Spleen (tissue), 11 donors: Measurements from ENCODE around the gene KIF26B. TPM values are rescaled to one million over a fixed set of nuclear protein-coding genes. Genes with fewer than 3 reads are reported as not detected.

Source experiments
- DNase-seq: peaks from one replicate; pipeline ENCODE4 v3.0.0-alpha.2; 2020
- H3K27ac ChIP-seq, 8 donors: fragments of 200-600 bp; sonication (generic) in 7 of 8; 1 replicate in 4 of 8; 2 replicates in 4 of 8; pipeline versions ENCODE4 v1.5.0 to v1.8.0; 2016 to 2021; ENCODE audit warnings: inconsistent platforms in 4 of 8, mild to moderate bottlenecking in 4 of 8, moderate library complexity in 1 of 8
- H3K27me3 ChIP-seq, 7 donors: fragments of 200-600 bp; sonication (generic) in 6 of 7; replicated peaks in 1 of 7; 1 replicate in 4 of 7; 2 replicates in 3 of 7; pipeline versions ENCODE4 v1.5.0 to v1.8.0; 2016 to 2021; ENCODE audit warnings: inconsistent platforms in 3 of 7, mild to moderate bottlenecking in 1 of 7
- H3K36me3 ChIP-seq, 6 donors: fragments of 200-600 bp; sonication (generic) in 5 of 6; 1 replicate in 4 of 6; 2 replicates in 2 of 6; pipeline versions ENCODE4 v1.5.0 to v1.8.0; 2016 to 2021; ENCODE audit warnings: inconsistent platforms in 2 of 6
- H3K4me1 ChIP-seq, 6 donors: fragments of 200-600 bp; sonication (generic) in 5 of 6; 1 replicate in 3 of 6; 2 replicates in 3 of 6; pipeline versions ENCODE4 v1.5.0 to v1.8.0; 2016 to 2021; ENCODE audit warnings: inconsistent platforms in 3 of 6
- H3K4me3 ChIP-seq, 8 donors: fragments of 200-600 bp; sonication (generic) in 7 of 8; 1 replicate in 4 of 8; 2 replicates in 4 of 8; pipeline versions ENCODE4 v1.5.0 to v1.8.0; 2016 to 2021; ENCODE audit warnings: inconsistent platforms in 4 of 8, mild to moderate bottlenecking in 4 of 8, moderate library complexity in 2 of 8
- H3K9me3 ChIP-seq, 8 donors: fragments of 200-600 bp; sonication (generic) in 7 of 8; 1 replicate in 4 of 8; 2 replicates in 4 of 8; pipeline versions ENCODE4 v1.5.0 to v1.8.0; 2016 to 2021; ENCODE audit warnings: inconsistent platforms in 4 of 8
- POLR2A ChIP-seq, 3 donors: fragments of 450-650 bp; IDR thresholded peaks; one replicate each; pipeline ENCODE4 v1.5.1; 2017; ENCODE audit warnings: antibody characterized with exemption in 3 of 3, mild to moderate bottlenecking in 1 of 3
- POLR2AphosphoS5 ChIP-seq, 3 donors: sonication (generic); formaldehyde crosslinking; IDR thresholded peaks; one replicate each; pipeline ENCODE4 v1.5.1; 2017; ENCODE audit warnings: antibody characterized with exemption in 3 of 3
- WGBS, 5 donors: extraction: QIAGEN DNeasy Blood & Tissue Kit in 3 of 5; methylation state at CpG; one replicate each; pipeline versions ENCODE4 v1.1.5 to v1.1.7; 2013 to 2018; 5-methylcytosine and 5-hydroxymethylcytosine counted together
- intact Hi-C: fragments of 100-400 bp; cut with DNase I; formaldehyde crosslinking; loops from one replicate; pipeline ENCODE4 v1.15.0; 2023; ENCODE audit warnings: low total_unique reads
- polyA plus RNA-seq, 3 donors: library from polyadenylated mRNA; stranded (reverse); fragments of 200-250 nt; gene quantifications; one replicate each; pipeline ENCODE4 v1.2.1, GENCODE V29; 2013
- total RNA-seq, 7 donors: library from RNA; depleted of rRNA in 3 of 7; stranded (reverse); fragments of >200 nt in 3 of 7; fragmentation: NEBNext Ultra II Directional in 4 of 7; extraction: Animal tissue kit (Norgen Biotek cat#: 25700) in 4 of 7; gene quantifications; one replicate each; pipeline versions ENCODE4 v1.1.0 to v1.2.1, GENCODE V29; 2016 to 2021
- TF ChIP-seq, protein P1 (sequence below), 11 experiments: fragments of 200-600 bp in 7 of 11; fragments of 450-650 bp in 4 of 11; sonication (generic) in 4 of 11; IDR thresholded peaks in 8 of 11; conservative IDR thresholded peaks in 3 of 11; 1 replicate in 7 of 11; 2 replicates in 4 of 11; pipeline versions ENCODE4 v1.4.0 to v1.8.0; 2016 to 2021; ENCODE audit warnings: antibody characterized with exemption in 11 of 11, inconsistent platforms in 4 of 11, mild to moderate bottlenecking in 1 of 11
- donor health status: healthy with polysubstance abuse.
- donor health status: DM: no; HTN: no; CAD: no; lungs with moderate emphysema.
- donor health status: DM: no; HTN: no; CAD: no.
- donor health status: Bipolar disorder and iron deficiency.
- donor health status: healthy.
- donor health status: DM: no; HTN: no; CAD: no.
- donor health status: DM: yes; HTN: yes; CAD: no.

Gene KIF26B
- total and polyA plus RNA-seq, 10 donors: 0.07 to 4.5 (median 0.60) TPM; not detected in 1

DNA sequence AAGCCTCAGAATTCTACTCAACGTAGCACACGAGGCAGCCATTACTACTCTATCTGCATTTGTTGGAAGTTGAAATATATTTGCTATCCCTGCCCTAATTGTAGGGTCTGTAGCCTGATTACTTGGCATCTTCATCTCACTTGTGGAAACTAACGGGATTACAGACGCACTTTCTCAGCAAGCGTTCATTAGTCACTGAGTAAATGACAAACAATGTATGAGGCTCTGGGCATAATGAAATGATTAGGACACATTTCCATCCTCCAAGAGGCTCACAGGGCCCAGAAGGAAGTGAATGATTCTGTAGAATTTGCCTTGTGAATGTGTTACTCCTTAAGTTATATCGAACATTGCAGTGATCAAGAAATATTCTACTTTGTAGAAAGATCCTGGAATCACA, 78.1 kb downstream of the KIF26B start:
- H3K4me1 ChIP-seq: no peaks in the 10 kb centered on the region
- no peak overlapping the region for H3K4me3 ChIP-seq
- DNase-seq: no peak
- no peak overlapping the region for H3K27ac ChIP-seq
- H3K9me3 ChIP-seq: no peaks in the 10 kb centered on the region
- TF ChIP-seq POLR2AphosphoS5 (IDR thresholded peaks at IDR 0.05) (no peak), POLR2A (IDR thresholded peaks at IDR 0.05) (no peak)
- TF ChIP-seq, protein P1, sequence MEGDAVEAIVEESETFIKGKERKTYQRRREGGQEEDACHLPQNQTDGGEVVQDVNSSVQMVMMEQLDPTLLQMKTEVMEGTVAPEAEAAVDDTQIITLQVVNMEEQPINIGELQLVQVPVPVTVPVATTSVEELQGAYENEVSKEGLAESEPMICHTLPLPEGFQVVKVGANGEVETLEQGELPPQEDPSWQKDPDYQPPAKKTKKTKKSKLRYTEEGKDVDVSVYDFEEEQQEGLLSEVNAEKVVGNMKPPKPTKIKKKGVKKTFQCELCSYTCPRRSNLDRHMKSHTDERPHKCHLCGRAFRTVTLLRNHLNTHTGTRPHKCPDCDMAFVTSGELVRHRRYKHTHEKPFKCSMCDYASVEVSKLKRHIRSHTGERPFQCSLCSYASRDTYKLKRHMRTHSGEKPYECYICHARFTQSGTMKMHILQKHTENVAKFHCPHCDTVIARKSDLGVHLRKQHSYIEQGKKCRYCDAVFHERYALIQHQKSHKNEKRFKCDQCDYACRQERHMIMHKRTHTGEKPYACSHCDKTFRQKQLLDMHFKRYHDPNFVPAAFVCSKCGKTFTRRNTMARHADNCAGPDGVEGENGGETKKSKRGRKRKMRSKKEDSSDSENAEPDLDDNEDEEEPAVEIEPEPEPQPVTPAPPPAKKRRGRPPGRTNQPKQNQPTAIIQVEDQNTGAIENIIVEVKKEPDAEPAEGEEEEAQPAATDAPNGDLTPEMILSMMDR (IDR thresholded peaks at IDR 0.05 in 8 of 11, conservative IDR thresholded peaks at IDR 0.05 in 3 of 11): no peak
- H3K27me3 ChIP-seq: peaks cover 0 to 27% (median 0%) of the 10 kb centered on the region in 7 donors
- H3K36me3 ChIP-seq: no peaks in the 10 kb centered on the region
- intact Hi-C loops: no loop called here
- 92 to 94% (median 94%) methylated on average over 6 of the region's 6 CpGs for WGBS, 5 donors

DNA sequence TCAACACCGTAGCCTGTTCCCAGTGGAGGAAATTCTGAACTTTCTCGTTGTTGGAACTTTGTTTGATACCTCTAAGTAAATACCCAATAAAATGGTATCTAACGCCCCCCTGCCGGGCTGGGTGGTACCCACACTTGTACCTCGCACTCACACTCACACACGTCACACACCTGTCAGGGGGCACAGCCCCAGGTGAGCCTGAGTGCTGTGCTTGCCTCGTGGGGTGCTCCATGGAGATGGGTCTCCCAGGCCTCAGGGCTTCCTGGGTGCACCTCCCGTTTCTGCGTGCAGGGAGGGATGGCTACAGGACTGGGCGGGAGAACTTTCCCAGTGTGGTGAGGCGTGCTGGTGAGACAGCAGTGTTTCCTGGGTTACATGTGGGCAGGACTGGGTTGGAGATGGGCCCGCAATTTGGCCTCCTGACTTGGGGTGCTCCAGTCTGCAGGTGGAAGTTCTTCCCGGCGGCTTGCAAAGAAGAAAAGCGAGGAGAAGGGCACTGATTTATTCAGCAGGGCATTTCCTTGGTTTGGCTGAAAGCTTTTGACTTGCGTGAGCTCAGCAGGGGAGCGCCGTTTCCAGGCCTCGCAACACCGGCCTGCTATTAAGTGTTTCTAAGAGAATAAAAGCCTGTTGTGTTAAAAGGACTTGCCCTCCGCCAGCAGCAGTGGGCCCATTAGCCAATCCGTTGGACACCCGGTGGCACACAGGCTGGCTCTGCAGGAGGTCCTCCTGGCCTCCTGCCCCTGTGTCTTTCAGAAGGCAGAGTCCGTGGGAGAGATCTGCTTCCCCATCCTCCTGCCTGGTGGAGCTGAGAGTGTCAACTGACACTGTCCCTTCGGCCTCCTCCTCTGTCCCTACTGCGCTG, 79.7 kb downstream of the KIF26B start:
- no peak for DNase-seq
- no peak overlapping the region for H3K4me3 ChIP-seq
- intact Hi-C loops: no loop called here
- no peak overlapping the region for H3K27ac ChIP-seq
- whole genome bisulfite sequencing, 5 donors: 84 to 89% (median 85%) methylated on average over 26 of the region's 26 CpGs
- no peaks in the 10 kb centered on the region for H3K4me1 ChIP-seq
- no peaks in the 10 kb centered on the region for H3K36me3 ChIP-seq
- no peaks in the 10 kb centered on the region for H3K9me3 ChIP-seq
- TF ChIP-seq POLR2AphosphoS5 (IDR thresholded peaks at IDR 0.05) (no peak), POLR2A (IDR thresholded peaks at IDR 0.05) (no peak)
- TF ChIP-seq, protein P1 (IDR thresholded peaks at IDR 0.05 in 8 of 11, conservative IDR thresholded peaks at IDR 0.05 in 3 of 11): no peak
- H3K27me3 ChIP-seq: peaks cover 0 to 42% (median 0%) of the 10 kb centered on the region in 7 donors

DNA sequence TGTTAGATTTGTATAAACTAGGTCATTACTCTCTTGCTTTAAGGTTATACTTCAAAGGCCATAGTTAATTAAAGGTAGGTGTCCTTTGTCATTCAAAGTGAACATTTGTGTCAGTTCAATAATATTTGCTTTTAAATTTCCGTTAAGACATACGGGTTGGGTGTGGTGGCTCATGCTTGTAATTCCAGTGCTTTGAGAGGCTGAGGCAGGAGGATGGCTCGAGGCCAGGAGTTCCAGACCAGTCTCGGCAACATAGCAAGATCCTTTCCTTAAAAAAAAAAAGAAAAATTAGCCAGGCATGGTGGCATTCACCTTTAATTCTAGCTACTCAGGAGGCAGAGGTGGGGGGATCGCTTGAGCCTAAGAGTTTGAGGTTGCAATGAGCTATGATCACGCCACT, 80.4 kb downstream of the KIF26B start:
- 70 to 81% (median 75%) methylated on average over 6 of the region's 6 CpGs for WGBS, 5 donors
- intact Hi-C loops: no loop called here
- H3K9me3 ChIP-seq: no peaks in the 10 kb centered on the region
- DNase-seq: no peak
- no peak overlapping the region for H3K4me3 ChIP-seq
- no peaks in the 10 kb centered on the region for H3K4me1 ChIP-seq
- no peak for TF ChIP-seq POLR2A (IDR thresholded peaks at IDR 0.05)
- no peak for TF ChIP-seq POLR2AphosphoS5 (IDR thresholded peaks at IDR 0.05)
- TF ChIP-seq, protein P1 (IDR thresholded peaks at IDR 0.05 in 8 of 11, conservative IDR thresholded peaks at IDR 0.05 in 3 of 11): no peak
- no peak overlapping the region for H3K27ac ChIP-seq
- H3K36me3 ChIP-seq: no peaks in the 10 kb centered on the region
- H3K27me3 ChIP-seq: peaks cover 0 to 49% (median 0%) of the 10 kb centered on the region in 7 donors

DNA sequence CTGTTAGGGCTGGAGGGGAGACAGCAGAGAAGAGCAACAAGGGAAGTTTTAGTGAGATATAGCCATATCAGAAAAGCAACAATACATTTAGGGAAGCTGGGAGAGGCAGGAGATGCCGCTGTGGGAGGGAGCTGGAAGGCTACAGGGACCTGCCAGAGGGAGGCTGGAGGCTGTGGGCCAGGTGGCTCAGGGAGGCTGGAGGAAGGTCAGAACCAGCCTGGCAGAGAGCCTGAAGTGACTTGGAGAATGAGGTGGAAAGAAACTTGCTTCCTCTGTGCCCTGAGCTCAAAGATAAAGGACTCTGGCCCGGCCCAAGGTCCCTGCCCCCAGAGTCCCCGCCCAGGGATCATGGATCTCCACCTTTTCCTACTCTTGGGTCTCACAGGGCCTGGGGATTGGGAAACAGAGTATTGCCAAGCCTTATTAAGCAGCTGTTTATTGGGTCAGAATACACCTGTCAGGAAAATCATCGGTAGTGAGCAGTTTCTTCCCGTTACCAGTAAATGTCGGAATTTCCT, 85.9 kb downstream of the KIF26B start:
- Histone ChIP-seq H3K9me3 (no peaks in the 10 kb centered on the region), H3K4me1 (no peaks in the 10 kb centered on the region), H3K27ac (no peak overlapping the region), H3K36me3 (no peaks in the 10 kb centered on the region), H3K4me3 (no peak overlapping the region), H3K27me3 (peaks cover 0 to 70% (median 0%) of the 10 kb centered on the region in 7 donors)
- no peak for DNase-seq
- TF ChIP-seq, protein P1 (IDR thresholded peaks at IDR 0.05 in 8 of 11, conservative IDR thresholded peaks at IDR 0.05 in 3 of 11): no peak
- no peak for TF ChIP-seq POLR2AphosphoS5 (IDR thresholded peaks at IDR 0.05)
- TF ChIP-seq POLR2A (IDR thresholded peaks at IDR 0.05): no peak
- 72 to 85% (median 74%) methylated on average over 6 of the region's 6 CpGs for WGBS, 5 donors
- intact Hi-C loops: no loop called here
